GM12878 (cell line): ENCODE results near the gene CDPF1. TPM values are rescaled to one million over a fixed set of nuclear protein-coding genes. Genes with fewer than 3 reads are reported as not detected.

Experiments
- ATAC-seq: fragments of 200-7000 bp; cut with Tn5 transposase; 3 replicates; pipeline ENCODE4 v1.9.1; 2020; ENCODE audit warnings: mild to moderate bottlenecking, moderate library complexity
- BruUV-seq: library from RNA; stranded (reverse); fragments of 400-500 nt; replicated peaks from 2 replicates; lab custom pipeline; 2021; lab: Mats Ljungman, UMichigan
- CTCF ChIA-PET: fragments of 300-600 bp; sonication (Branson Sonifier 250); formaldehyde crosslinking; extraction: SDS; loops from one replicate; lab custom pipeline; 2021; ENCODE audit warnings: inconsistent platforms; lab: Yijun Ruan, JAX
- POLR2A ChIA-PET: fragments of 350-600 bp; formaldehyde crosslinking; extraction: SDS; loops from one replicate; lab custom pipeline; 2021; ENCODE audit warnings: inconsistent platforms; lab: Charles Lee
- RAD21 ChIA-PET: fragments of 300-600 bp; sonication (Branson Sonifier 250); formaldehyde crosslinking; loops from one replicate; lab custom pipeline; 2023; ENCODE audit warnings: antibody characterized with exemption; ENCODE audit not compliant: unreplicated experiment; lab: Charles Lee
- SMC1A ChIA-PET: fragments of 300-600 bp; sonication (Branson Sonifier 250); formaldehyde crosslinking; loops from one replicate; lab custom pipeline; 2023; ENCODE audit not compliant: unreplicated experiment, uncharacterized antibody; lab: Charles Lee
- DNase-seq: peaks from one replicate; pipeline ENCODE4 v3.0.0-alpha.2; 2011; ENCODE audit warnings: low read depth, low spot score
- FAIRE-seq: peaks from 3 replicates; lab custom pipeline; 2011; peaks lifted over from hg19 to GRCh38; lab: Jason Lieb, UNC
- H2AFZ ChIP-seq: 2 replicates; pipeline ENCODE4 v1.6.0; 2011; ENCODE audit warnings: low read depth, low read length, control low read depth; ENCODE audit not compliant: control insufficient read depth
- H3K27ac ChIP-seq: 2 replicates; pipeline ENCODE4 v1.5.1; 2011; ENCODE audit warnings: control low read depth; ENCODE audit not compliant: control insufficient read depth, insufficient read depth
- H3K27me3 ChIP-seq, 2 experiments: replicated peaks in 1 of 2; 2 replicates each; pipeline versions ENCODE4 v1.6.0 to v1.6.1; 2011; ENCODE audit warnings: low read length in 1 of 2; ENCODE audit not compliant: control insufficient read depth in 2 of 2, insufficient read depth in 2 of 2
- H3K36me3 ChIP-seq, 2 experiments: 2 replicates each; pipeline ENCODE4 v1.5.1; 2011; ENCODE audit warnings: low read length in 1 of 2; ENCODE audit not compliant: control insufficient read depth in 2 of 2, insufficient read depth in 2 of 2
- H3K4me1 ChIP-seq: 2 replicates; pipeline ENCODE4 v1.6.1; 2011; ENCODE audit warnings: mild to moderate bottlenecking, low read length, moderate library complexity, mixed read lengths; ENCODE audit not compliant: control insufficient read depth, insufficient read depth
- H3K4me2 ChIP-seq: 2 replicates; pipeline ENCODE4 v1.6.0; 2011; ENCODE audit warnings: control low read depth; ENCODE audit not compliant: control insufficient read depth, insufficient read depth
- H3K4me3 ChIP-seq: fragments of 200-600 bp; sonication (generic); 2 replicates; pipeline ENCODE4 v1.5.1; 2016
- H3K79me2 ChIP-seq: 2 replicates; pipeline ENCODE4 v1.6.0; 2011; ENCODE audit warnings: low read length; ENCODE audit not compliant: control insufficient read depth, insufficient read depth
- H3K9ac ChIP-seq: 2 replicates; pipeline ENCODE4 v1.8.0; 2011; ENCODE audit warnings: low read length, control low read depth, mixed read lengths; ENCODE audit not compliant: control insufficient read depth, insufficient read depth
- H3K9me3 ChIP-seq: replicated peaks from 3 replicates; pipeline ENCODE4 v1.5.1; 2011; ENCODE audit warnings: mild to moderate bottlenecking, low read length; ENCODE audit not compliant: control insufficient read depth, insufficient read depth
- H4K20me1 ChIP-seq: 2 replicates; pipeline ENCODE4 v1.6.0; 2011; ENCODE audit not compliant: control insufficient read depth, insufficient read depth
- CBFB ChIP-seq: IDR thresholded peaks from 2 replicates; pipeline ENCODE4 v1.6.1; 2016; ENCODE audit warnings: antibody characterized with exemption, low read depth
- GABPA ChIP-seq: IDR thresholded peaks from 2 replicates; pipeline ENCODE4 v1.6.1; 2014; ENCODE audit warnings: antibody characterized with exemption, low read depth, mild to moderate bottlenecking, inconsistent platforms
- IKZF2 ChIP-seq, 2 experiments: fragments of 450-650 bp; IDR thresholded peaks; 2 replicates each; pipeline ENCODE4 v1.6.1; 2017; ENCODE audit warnings: mild to moderate bottlenecking in 2 of 2, moderate library complexity in 2 of 2
- IRF5 ChIP-seq: fragments of 450-650 bp; IDR thresholded peaks from 2 replicates; pipeline ENCODE4 v1.6.1; 2017; ENCODE audit warnings: borderline replicate concordance
- JUNB ChIP-seq: IDR thresholded peaks from 2 replicates; pipeline ENCODE4 v1.6.1; 2016; ENCODE audit warnings: antibody characterized with exemption, mild to moderate bottlenecking
- KLF5 ChIP-seq: fragments of 450-650 bp; IDR thresholded peaks from 2 replicates; pipeline ENCODE4 v1.6.1; 2014; ENCODE audit warnings: mild to moderate bottlenecking; ENCODE audit not compliant: partially characterized antibody
- NR2C1 ChIP-seq: fragments of 450-650 bp; IDR thresholded peaks from 2 replicates; pipeline ENCODE4 v1.6.1; 2017; ENCODE audit warnings: antibody characterized with exemption, mild to moderate bottlenecking, moderate library complexity
- POLR2AphosphoS2 ChIP-seq: IDR thresholded peaks from 2 replicates; pipeline ENCODE4 v1.6.1; 2011; ENCODE audit warnings: low read depth, mild to moderate bottlenecking, low read length, improper control_type of control experiment, moderate library complexity
- RCOR1 ChIP-seq: conservative IDR thresholded peaks from 2 replicates; pipeline ENCODE4 v1.6.1; 2012; ENCODE audit warnings: low read depth, low read length, improper control_type of control experiment
- WGBS: methylation state at CpG from one replicate; pipeline ENCODE4 v1.1.6; 2016; ENCODE audit warnings: low lambda C conversion rate; ENCODE audit not compliant: insufficient replicate concordance, insufficient coverage; ENCODE audit errors: missing lambda C conversion rate; 5-methylcytosine and 5-hydroxymethylcytosine counted together
- in situ Hi-C: fragments of 300-500 bp; cut with MboI; formaldehyde crosslinking; loops from 9 replicates; pipeline ENCODE4 v1.14.3; 2018; ENCODE audit warnings: mixed read lengths
- intact Hi-C: fragments of 100-400 bp; cut with micrococcal nuclease; formaldehyde crosslinking; loops from one replicate; pipeline ENCODE4 v1.14.2; 2022; ENCODE audit not compliant: unreplicated experiment
- polyA plus RNA-seq, 11 experiments: library from polyadenylated mRNA; depleted of rRNA in 4 of 11; unstranded in 6 of 11; stranded (reverse) in 5 of 11; fragments of >200 nt; fragmentation: Nextera tagmentation in 4 of 11; fragmentation: Illumina TruSeq in 1 of 11; extraction: Ambion mirVana in 4 of 11; extraction: Trizol in 1 of 11; gene quantifications; 1 replicate in 1 of 11; 2 replicates in 10 of 11; pipeline versions ENCODE4 v1.2.1 to v1.2.3, GENCODE V29; 2011 to 2016; ENCODE audit warnings: inconsistent platforms in 2 of 11, missing spikeins in 2 of 11, low read depth in 1 of 11
- total RNA-seq, 4 experiments: library from RNA; depleted of rRNA in 3 of 4; stranded (reverse); fragments of >200 nt in 3 of 4; fragmentation: Illumina TruSeq in 1 of 4; extraction: Trizol in 1 of 4; gene quantifications; 2 replicates each; pipeline versions ENCODE4 v1.2.1 to v1.2.3, GENCODE V29; 2013 to 2021

CDPF1 gene
- total and polyA plus RNA-seq, 10 of the 15 experiments (the other 5 are each of a cell fraction or from before 2014, with no cell fraction given), result 1.0 to 22.4 (median 7.9) TPM

- Histone ChIP-seq H4K20me1 (no peaks in the 10 kb centered on the region), H3K9me3 (peaks cover 2% of the 10 kb centered on the region; the same call in 1 of the 3 replicates), H3K36me3 (peaks cover 0 to 9% of the 10 kb centered on the region in 2 experiments; a peak in 2 of 4 replicates), H3K27ac (no peak overlapping the region), H3K4me1 (no peaks in the 10 kb centered on the region), H3K9ac (no peak overlapping the region), H3K4me2 (no peak overlapping the region)
- RAD21 ChIA-PET, result no interaction called here
- ATAC-seq, result no peak
- CTCF ChIA-PET, result no interaction called here
- no peak for DNase-seq
- WGBS, result 97% methylated on average over 29 of the region's 29 CpGs
- TF ChIP-seq IKZF2 (IDR thresholded peaks at IDR 0.05) (no peak), JUNB (no peak), KLF5 (no peak), POLR2AphosphoS2 (no peak), GABPA (no peak), NR2C1 (no peak), CBFB (no peak), IRF5 (no peak), RCOR1 (no peak)
- TF ChIP-seq, all 136 proteins: peak for 0
- no TSS peak for BruUV-seq
- no peaks in the 10 kb centered on the region for H3K79me2 ChIP-seq
- ChIA-PET POLR2A (no interaction called here), SMC1A (no interaction called here)
- H3K27me3 ChIP-seq, result no peaks in the 10 kb centered on the region
- in situ Hi-C loops, result no loop called here
- FAIRE-seq, result no peak
- no peak overlapping the region for H3K4me3 ChIP-seq
- intact Hi-C loops, result no loop called here
- no peak overlapping the region for H2AFZ ChIP-seq
Measured at GRCh38 chr22:46214149-46214548, 35.9 kb downstream of the CDPF1 start.
